Pons (tissue), 1 donor: ENCODE measurements around the gene BACH2.
"Not testable (repeated sequence)": the region's sequence is repeated elsewhere in the genome, so short reads cannot be mapped to it uniquely, and the experiment has no call there.

Experiments used
- DNase-seq: peaks from one replicate; pipeline ENCODE4 v3.0.0-alpha.2; 2016; ENCODE audit warnings: low spot score

BACH2 gene

GRCh38 chr6:89993411-89993810 is 303.2 kb downstream of the BACH2 start:
- no peak for DNase-seq

- DNase-seq = no peak
Measured at GRCh38 chr6:89992818-89993217, 303.8 kb downstream of the BACH2 start.

GRCh38 chr6:89989742-89990141 is 306.9 kb downstream of the BACH2 start:
- DNase-seq = no peak

GRCh38 chr6:89987830-89988229 is 308.8 kb downstream of the BACH2 start:
- no peak for DNase-seq

GRCh38 chr6:89987140-89987539 is 309.5 kb downstream of the BACH2 start:
- no peak for DNase-seq

GRCh38 chr6:89986650-89987074 is 310.0 kb downstream of the BACH2 start:
- DNase-seq = no peak

- DNase-seq = peak; percentile 74
Measured at GRCh38 chr6:89985751-89986493, 310.7 kb downstream of the BACH2 start.

GRCh38 chr6:89984926-89985750 is 311.5 kb downstream of the BACH2 start:
- DNase-seq = peak; percentile 92

GRCh38 chr6:89980353-89980752 is 316.3 kb downstream of the BACH2 start:
- no peak for DNase-seq

GRCh38 chr6:89979481-89980119 is 317.0 kb downstream of the BACH2 start:
- no peak for DNase-seq

GRCh38 chr6:89978749-89979145 is 317.9 kb downstream of the BACH2 start:
- DNase-seq = no peak

GRCh38 chr6:89977808-89978748 is 318.6 kb downstream of the BACH2 start:
- DNase-seq = no peak

GRCh38 chr6:89976694-89977020 is 320.0 kb downstream of the BACH2 start:
- DNase-seq = no peak

- no peak for DNase-seq
Measured at GRCh38 chr6:89975991-89976693, 320.5 kb downstream of the BACH2 start.

GRCh38 chr6:89975366-89975765 is 321.3 kb downstream of the BACH2 start:
- DNase-seq = no peak

GRCh38 chr6:89974834-89975233 is 321.8 kb downstream of the BACH2 start:
- DNase-seq = no peak

GRCh38 chr6:89972025-89972381 is 324.6 kb downstream of the BACH2 start:
- no peak for DNase-seq

GRCh38 chr6:89971338-89972024 is 325.2 kb downstream of the BACH2 start:
- DNase-seq = not testable (repeated sequence)

- DNase-seq = peak; percentile 87
Measured at GRCh38 chr6:89970609-89971337, 325.9 kb downstream of the BACH2 start.

GRCh38 chr6:89970072-89970471 is 326.6 kb downstream of the BACH2 start:
- DNase-seq = peak; percentile 45
